ENCODE data around the gene SGTA. TPM values are rescaled to one million over a fixed set of nuclear protein-coding genes. Genes with fewer than 3 reads are reported as not detected.

The SGTA gene
- total and polyA plus RNA-seq, 2 of the 13 experiments (the other 11 are each of a cell fraction or from before 2014, with no cell fraction given), result 43.9 to 47.4 TPM

DNA sequence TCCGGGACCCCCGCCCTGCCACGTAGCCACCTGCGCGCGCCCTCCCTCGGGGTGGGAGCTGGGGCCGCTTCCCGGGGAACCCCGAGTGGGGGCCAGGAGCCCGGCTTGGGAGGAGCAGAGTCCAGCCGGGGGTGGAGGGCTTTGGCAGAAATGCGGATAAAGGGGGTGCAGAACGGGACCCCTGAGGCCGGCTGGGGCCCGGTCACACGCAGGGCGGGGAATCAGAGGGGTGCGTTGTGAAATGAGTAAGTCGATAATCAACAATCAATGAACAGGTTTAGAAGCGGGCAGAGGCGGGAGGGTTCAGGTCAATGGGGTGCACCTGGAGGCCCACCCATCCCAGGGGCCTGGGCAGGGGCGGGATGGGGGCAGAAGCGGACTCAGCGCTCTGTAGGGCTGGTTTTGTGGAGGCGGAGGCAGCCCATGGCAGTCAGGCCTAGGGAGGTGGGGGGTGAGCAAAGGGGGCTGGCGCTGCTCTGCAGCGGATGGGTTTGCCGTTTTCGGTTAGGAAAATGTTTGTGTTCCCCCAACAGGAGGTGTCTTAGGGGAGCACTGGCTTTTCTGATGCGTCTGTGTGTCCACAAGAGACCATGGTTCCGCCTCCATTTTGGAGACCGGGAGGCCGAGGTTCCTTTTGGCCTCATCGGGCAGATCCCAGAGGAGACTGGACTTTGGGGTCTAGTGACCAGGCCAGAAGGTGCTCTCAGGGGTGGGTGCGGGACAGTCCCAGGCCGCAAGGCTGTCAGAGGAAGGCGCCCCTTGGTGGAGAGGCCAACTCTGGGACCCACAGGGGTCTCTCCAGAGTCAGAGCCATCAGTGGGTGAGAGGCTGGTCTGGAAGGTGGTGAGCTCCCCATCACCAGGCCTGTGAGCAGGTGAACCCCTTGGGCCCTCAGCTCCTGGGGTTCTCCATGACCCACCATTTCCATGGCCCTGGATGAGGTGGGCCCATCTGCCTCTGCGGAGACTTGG lies 61.2 kb downstream of the SGTA start (continued):
- TF ChIP-seq, protein P1, sequence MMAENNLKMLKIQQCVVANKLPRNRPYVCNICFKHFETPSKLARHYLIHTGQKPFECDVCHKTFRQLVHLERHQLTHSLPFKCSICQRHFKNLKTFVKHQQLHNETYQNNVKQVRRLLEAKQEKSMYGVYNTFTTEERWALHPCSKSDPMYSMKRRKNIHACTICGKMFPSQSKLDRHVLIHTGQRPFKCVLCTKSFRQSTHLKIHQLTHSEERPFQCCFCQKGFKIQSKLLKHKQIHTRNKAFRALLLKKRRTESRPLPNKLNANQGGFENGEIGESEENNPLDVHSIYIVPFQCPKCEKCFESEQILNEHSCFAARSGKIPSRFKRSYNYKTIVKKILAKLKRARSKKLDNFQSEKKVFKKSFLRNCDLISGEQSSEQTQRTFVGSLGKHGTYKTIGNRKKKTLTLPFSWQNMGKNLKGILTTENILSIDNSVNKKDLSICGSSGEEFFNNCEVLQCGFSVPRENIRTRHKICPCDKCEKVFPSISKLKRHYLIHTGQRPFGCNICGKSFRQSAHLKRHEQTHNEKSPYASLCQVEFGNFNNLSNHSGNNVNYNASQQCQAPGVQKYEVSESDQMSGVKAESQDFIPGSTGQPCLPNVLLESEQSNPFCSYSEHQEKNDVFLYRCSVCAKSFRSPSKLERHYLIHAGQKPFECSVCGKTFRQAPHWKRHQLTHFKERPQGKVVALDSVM (CRISPR knock-in tag; IDR thresholded peaks at IDR 0.05), result peak; percentile 67
- no peak for TF ChIP-seq ZC3H13 (CRISPR knock-in tag; IDR thresholded peaks at IDR 0.05)
- no peak for TF ChIP-seq RNF2 (conservative IDR thresholded peaks at IDR 0.05; ENCODE audit: low read depth)
- TF ChIP-seq LCORL (IDR thresholded peaks at IDR 0.05), result no peak
- no peak for TF ChIP-seq LCORL (CRISPR knock-in tag; IDR thresholded peaks at IDR 0.05)
- TF ChIP-seq, protein P2, sequence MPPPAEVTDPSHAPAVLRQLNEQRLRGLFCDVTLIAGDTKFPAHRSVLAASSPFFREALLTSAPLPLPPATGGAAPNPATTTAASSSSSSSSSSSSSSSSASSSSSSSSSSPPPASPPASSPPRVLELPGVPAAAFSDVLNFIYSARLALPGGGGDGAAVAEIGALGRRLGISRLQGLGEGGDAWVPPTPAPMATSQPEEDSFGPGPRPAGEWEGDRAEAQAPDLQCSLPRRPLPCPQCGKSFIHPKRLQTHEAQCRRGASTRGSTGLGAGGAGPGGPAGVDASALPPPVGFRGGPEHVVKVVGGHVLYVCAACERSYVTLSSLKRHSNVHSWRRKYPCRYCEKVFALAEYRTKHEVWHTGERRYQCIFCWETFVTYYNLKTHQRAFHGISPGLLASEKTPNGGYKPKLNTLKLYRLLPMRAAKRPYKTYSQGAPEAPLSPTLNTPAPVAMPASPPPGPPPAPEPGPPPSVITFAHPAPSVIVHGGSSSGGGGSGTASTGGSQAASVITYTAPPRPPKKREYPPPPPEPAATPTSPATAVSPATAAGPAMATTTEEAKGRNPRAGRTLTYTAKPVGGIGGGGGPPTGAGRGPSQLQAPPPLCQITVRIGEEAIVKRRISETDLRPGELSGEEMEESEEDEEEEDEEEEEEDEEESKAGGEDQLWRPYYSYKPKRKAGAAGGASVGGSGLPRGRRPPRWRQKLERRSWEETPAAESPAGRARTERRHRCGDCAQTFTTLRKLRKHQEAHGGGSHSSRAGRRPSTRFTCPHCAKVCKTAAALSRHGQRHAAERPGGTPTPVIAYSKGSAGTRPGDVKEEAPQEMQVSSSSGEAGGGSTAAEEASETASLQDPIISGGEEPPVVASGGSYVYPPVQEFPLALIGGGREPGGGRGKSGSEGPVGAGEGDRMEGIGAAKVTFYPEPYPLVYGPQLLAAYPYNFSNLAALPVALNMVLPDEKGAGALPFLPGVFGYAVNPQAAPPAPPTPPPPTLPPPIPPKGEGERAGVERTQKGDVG (CRISPR knock-in tag; IDR thresholded peaks at IDR 0.05; ENCODE audit: borderline replicate concordance), result no peak
- TF ChIP-seq POLR2AphosphoS5 (IDR thresholded peaks at IDR 0.05; ENCODE audit: low read depth, low read length), result no peak

All from HepG2 (cell line).